ENCODE data around the gene PPP2R2C.
A peak's percentile ranks its signal among the peaks of the same experiment; 100 is the strongest.

Gene PPP2R2C

DNA sequence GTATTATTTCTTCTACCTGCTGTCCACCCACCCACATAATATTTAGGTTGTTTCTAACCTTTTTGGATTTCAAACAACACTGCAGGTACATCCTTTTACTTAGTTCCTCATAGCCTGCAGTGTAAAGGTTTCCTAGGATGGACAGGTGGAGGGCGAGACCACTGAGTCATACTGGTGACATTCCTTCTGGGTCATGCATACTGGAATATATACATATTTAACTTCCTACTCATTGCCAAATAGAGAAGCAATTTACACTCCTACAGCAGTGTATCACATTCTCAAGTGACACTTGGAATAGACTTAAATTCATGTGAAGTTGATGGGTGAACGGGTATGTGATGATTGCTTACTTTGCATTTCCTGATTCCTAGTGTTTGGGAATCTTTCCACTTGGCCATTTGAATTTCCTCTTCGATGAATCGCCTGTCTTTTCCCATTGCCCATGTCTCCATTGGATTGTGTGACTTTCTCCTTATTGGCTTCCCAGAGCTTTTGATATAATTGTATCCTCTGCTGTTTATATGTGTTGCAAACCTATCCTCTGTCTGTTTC is 8.2 kb upstream of the PPP2R2C start:
- DNase-seq (ENCODE audit: low read depth), result no peak
- H3K4me3 ChIP-seq (ENCODE audit: low read depth, low read length), result no peak overlapping the region
- TF ChIP-seq, protein P1, sequence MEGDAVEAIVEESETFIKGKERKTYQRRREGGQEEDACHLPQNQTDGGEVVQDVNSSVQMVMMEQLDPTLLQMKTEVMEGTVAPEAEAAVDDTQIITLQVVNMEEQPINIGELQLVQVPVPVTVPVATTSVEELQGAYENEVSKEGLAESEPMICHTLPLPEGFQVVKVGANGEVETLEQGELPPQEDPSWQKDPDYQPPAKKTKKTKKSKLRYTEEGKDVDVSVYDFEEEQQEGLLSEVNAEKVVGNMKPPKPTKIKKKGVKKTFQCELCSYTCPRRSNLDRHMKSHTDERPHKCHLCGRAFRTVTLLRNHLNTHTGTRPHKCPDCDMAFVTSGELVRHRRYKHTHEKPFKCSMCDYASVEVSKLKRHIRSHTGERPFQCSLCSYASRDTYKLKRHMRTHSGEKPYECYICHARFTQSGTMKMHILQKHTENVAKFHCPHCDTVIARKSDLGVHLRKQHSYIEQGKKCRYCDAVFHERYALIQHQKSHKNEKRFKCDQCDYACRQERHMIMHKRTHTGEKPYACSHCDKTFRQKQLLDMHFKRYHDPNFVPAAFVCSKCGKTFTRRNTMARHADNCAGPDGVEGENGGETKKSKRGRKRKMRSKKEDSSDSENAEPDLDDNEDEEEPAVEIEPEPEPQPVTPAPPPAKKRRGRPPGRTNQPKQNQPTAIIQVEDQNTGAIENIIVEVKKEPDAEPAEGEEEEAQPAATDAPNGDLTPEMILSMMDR (IDR thresholded peaks at IDR 0.05; ENCODE audit: low read depth, low read length), result no peak
- TF ChIP-seq POLR2A (IDR thresholded peaks at IDR 0.05; ENCODE audit: extremely low read depth, insufficient read length), result no peak
- no peak for TF ChIP-seq MYC (IDR thresholded peaks at IDR 0.05; ENCODE audit: low read depth, low read length)
- TF ChIP-seq, protein P2, sequence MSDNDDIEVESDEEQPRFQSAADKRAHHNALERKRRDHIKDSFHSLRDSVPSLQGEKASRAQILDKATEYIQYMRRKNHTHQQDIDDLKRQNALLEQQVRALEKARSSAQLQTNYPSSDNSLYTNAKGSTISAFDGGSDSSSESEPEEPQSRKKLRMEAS (IDR thresholded peaks at IDR 0.05; ENCODE audit: low read depth, low read length), result no peak

DNA sequence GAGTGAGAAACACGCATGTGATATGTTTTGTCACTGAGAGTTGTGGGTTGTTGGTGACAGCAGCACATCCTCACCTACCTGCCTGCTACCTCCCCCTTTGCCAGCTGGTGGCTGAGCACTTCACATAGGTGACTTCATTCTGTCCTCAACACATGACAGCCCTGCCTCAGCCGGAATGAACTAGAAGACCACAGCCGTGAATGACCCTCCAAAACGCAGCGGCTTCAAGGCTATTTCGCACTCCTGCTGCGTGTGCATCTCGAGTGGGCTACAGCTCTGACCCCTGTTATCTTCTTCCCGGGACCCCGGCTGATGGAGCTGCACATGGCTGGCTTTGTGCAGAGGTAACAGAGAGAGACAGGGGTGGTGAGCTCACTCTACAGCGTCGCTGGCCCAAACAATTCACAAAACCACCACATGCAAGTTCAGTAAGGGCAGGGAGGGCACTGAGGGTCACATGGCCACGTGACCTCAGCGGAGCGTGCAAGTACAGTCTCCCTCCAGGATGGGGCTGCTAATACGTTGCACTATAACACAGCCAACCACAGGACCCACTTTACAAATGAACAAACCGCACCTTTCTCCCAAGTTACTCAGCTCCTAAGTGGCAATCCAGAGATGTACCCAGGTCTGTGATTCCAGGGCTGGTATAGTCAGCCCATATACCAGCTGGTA is 6.3 kb upstream of the PPP2R2C start:
- TF ChIP-seq MYC (IDR thresholded peaks at IDR 0.05; ENCODE audit: low read depth, low read length) (no peak), POLR2A (IDR thresholded peaks at IDR 0.05; ENCODE audit: extremely low read depth, insufficient read length) (no peak)
- TF ChIP-seq, protein P1 (IDR thresholded peaks at IDR 0.05; ENCODE audit: low read depth, low read length), result no peak
- TF ChIP-seq, protein P2 (IDR thresholded peaks at IDR 0.05; ENCODE audit: low read depth, low read length), result no peak
- DNase-seq (ENCODE audit: low read depth), result no peak

DNA sequence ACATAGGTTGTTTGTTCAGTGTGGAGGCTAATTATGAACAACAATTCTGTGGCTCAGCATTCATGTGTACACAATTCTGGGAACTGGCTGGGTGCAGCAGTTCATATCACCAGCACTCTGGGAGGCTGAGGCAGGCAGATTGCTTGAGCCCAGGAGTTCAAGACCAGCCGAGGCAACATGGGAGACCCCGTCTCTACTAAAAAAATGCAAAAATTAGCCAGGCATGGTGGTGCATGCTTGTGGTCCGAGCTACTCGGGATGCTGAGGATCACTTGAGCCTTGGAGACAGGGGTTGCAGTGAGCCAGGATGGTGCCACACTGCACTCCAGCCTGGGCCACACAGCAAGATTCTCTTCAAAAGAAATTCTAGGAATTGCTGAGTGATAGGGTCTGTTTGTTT is 4.5 kb upstream of the PPP2R2C start:
- no peak overlapping the region for H3K4me3 ChIP-seq (ENCODE audit: low read depth, low read length)
- no peak for DNase-seq (ENCODE audit: low read depth)
- TF ChIP-seq POLR2A (IDR thresholded peaks at IDR 0.05; ENCODE audit: extremely low read depth, insufficient read length) (no peak), MYC (IDR thresholded peaks at IDR 0.05; ENCODE audit: low read depth, low read length) (no peak)
- TF ChIP-seq, protein P1 (IDR thresholded peaks at IDR 0.05; ENCODE audit: low read depth, low read length), result no peak
- TF ChIP-seq, protein P2 (IDR thresholded peaks at IDR 0.05; ENCODE audit: low read depth, low read length), result no peak

More for the DNA sequence above, 6.3 kb upstream of the PPP2R2C start:
- no peak overlapping the region for H3K4me3 ChIP-seq (ENCODE audit: low read depth, low read length)

DNA sequence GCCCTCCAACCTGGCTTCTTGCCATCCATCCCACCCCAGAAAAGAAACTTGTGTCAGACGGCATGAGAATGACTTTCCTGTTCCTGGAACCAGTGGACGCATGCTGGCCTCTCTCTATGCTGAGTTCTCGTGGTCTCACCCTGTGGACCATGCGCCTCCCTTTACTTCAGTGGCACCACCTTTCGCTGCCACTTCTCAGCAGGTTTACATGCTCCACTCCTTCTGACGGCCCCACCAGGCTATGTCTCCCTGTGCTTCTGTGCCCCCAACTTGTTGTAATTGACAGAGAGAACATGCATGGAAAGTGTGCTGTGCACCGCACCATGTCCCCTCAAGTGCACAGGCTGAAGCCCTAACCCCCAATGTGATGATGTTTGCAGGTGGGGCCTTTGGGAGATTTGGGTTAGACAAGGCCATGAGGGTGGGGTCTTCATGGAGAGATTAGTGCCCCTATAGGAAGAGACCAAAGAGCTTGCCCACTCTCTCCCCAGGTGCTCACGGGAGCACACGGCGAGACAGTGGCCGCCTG is 3.1 kb upstream of the PPP2R2C start:
- H3K4me3 ChIP-seq (ENCODE audit: low read depth, low read length), result no peak overlapping the region
- no peak for TF ChIP-seq POLR2A (IDR thresholded peaks at IDR 0.05; ENCODE audit: extremely low read depth, insufficient read length)
- TF ChIP-seq, protein P2 (IDR thresholded peaks at IDR 0.05; ENCODE audit: low read depth, low read length), result no peak
- TF ChIP-seq MYC (IDR thresholded peaks at IDR 0.05; ENCODE audit: low read depth, low read length), result no peak
- TF ChIP-seq, protein P1 (IDR thresholded peaks at IDR 0.05; ENCODE audit: low read depth, low read length), result no peak
- DNase-seq (ENCODE audit: low read depth), result no peak

DNA sequence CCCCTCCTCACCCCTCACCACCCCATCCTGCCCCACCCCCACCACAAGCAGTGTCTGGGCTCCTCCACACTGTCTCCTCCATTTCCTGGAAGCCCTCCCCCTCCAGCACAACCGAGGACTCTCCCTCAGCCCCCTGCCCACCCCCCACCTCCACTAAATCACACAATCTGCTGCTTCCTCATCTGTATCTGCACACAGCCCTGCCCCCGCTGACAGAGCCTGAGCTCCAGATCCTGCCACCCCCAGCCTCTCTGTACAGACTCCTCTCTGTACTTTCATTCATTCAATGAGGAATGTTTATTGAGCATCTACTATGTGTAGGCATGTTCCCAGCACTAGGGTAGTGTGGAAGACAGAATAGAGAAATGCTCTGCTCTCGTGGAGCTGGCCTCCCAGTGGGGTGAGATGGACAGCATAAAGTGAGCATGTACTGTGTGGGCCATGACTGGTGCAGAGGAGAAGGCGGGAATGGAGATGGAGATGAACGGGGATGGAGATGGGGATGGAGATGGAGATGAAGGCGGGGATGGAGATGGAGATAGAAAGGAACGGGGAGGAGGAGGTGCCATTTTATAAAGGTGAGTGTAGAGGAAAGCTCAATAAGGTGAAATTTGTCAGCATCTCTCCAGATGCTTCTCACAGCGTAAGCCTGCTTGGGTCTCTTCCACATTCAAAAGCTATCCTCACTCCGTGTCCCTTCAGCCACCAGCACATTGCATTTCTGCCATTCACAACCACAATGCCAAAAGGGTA is 2.5 kb upstream of the PPP2R2C start:
- DNase-seq (ENCODE audit: low read depth), result no peak
- no peak for TF ChIP-seq MYC (IDR thresholded peaks at IDR 0.05; ENCODE audit: low read depth, low read length)
- no peak overlapping the region for H3K4me3 ChIP-seq (ENCODE audit: low read depth, low read length)

DNA sequence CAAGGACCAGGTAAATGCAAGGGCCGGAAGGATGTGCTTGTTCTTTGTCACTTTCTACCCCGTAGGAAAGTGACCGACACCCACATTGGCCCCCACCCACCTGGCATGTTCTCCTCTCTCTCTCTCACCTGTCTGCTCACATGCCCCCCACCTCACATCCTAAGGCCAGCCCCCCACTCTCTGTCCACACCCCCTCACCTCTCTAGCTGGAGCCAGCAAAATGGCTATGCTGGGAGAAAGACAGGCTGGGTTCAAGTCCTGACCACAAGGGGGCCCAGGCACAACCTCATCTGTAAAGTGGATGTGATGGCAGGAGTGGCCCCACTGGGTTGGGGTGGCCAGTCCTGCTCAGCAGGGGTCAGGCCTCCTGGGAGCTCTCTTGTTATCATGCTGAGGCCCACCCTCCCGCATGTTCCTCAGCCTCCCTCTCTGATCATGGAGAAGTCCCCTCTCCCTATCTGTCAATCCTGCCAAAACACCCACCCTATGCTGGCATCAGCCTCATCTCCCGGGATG is 1.7 kb upstream of the PPP2R2C start:
- no peak overlapping the region for H3K4me3 ChIP-seq (ENCODE audit: low read depth, low read length)
- peak; percentile 41 for DNase-seq (ENCODE audit: low read depth)
- TF ChIP-seq, protein P2 (IDR thresholded peaks at IDR 0.05; ENCODE audit: low read depth, low read length), result no peak
- TF ChIP-seq, protein P1 (IDR thresholded peaks at IDR 0.05; ENCODE audit: low read depth, low read length), result peak; percentile 66
- TF ChIP-seq POLR2A (IDR thresholded peaks at IDR 0.05; ENCODE audit: extremely low read depth, insufficient read length), result no peak
- no peak for TF ChIP-seq MYC (IDR thresholded peaks at IDR 0.05; ENCODE audit: low read depth, low read length)

Measured in NB4 (cell line).